ENCODE results near the gene USP34.
"Not testable (repeated sequence)": the region's sequence is repeated elsewhere in the genome, so short reads cannot be mapped to it uniquely, and the experiment has no call there.

GRCh38 chr2:61446971-61447370 lies 23.9 kb downstream of the USP34 start:
- TF ChIP-seq RARB (CRISPR knock-in tag; IDR thresholded peaks at IDR 0.05); OSR1 (CRISPR knock-in tag; IDR thresholded peaks at IDR 0.05); ZFP3 (CRISPR knock-in tag; IDR thresholded peaks at IDR 0.05); GLIS3 (CRISPR knock-in tag; IDR thresholded peaks at IDR 0.05); ISL1 (CRISPR knock-in tag; IDR thresholded peaks at IDR 0.05); PATZ1 (CRISPR knock-in tag; IDR thresholded peaks at IDR 0.05; ENCODE audit: borderline replicate concordance): not testable (repeated sequence)
